Smooth muscle cell (in vitro differentiated cells): ENCODE data around the gene PRKAR2B. TPM values are rescaled to one million over a fixed set of nuclear protein-coding genes. Genes with fewer than 3 reads are reported as not detected.
A peak's percentile ranks its signal among the peaks of the same experiment; 100 is the strongest.

Experiments
- DNase-seq: peaks from one replicate; lab custom pipeline; 2025; ENCODE audit not compliant: unreplicated experiment; lab: John Stamatoyannopoulos, UW
- H2AFZ ChIP-seq: fragments of 200-600 bp; sonication (generic); 2 replicates; pipeline ENCODE4 v1.6.0; 2016; ENCODE audit warnings: antibody characterized with exemption, low read depth, mild to moderate bottlenecking
- H3F3A ChIP-seq: fragments of 200-600 bp; sonication (generic); 2 replicates; pipeline ENCODE4 v1.6.0; 2017; ENCODE audit warnings: antibody characterized with exemption, low read depth
- H3K27ac ChIP-seq: fragments of 200-600 bp; sonication (generic); 2 replicates; pipeline ENCODE4 v1.5.1; 2016; ENCODE audit warnings: low read depth, mild to moderate bottlenecking
- H3K27me3 ChIP-seq: fragments of 200-600 bp; sonication (generic); 2 replicates; pipeline ENCODE4 v1.6.1; 2016; ENCODE audit warnings: low read depth, mild to moderate bottlenecking
- H3K36me3 ChIP-seq: fragments of 200-600 bp; sonication (generic); 2 replicates; pipeline ENCODE4 v1.5.1; 2016; ENCODE audit warnings: low read depth
- H3K4me1 ChIP-seq: fragments of 200-600 bp; sonication (generic); 2 replicates; pipeline ENCODE4 v1.5.1; 2016; ENCODE audit warnings: low read depth
- H3K4me2 ChIP-seq: fragments of 200-600 bp; sonication (generic); 2 replicates; pipeline ENCODE4 v1.6.0; 2016; ENCODE audit warnings: mild to moderate bottlenecking
- H3K4me3 ChIP-seq: fragments of 200-600 bp; sonication (generic); 2 replicates; pipeline ENCODE4 v1.5.1; 2016; ENCODE audit warnings: mild to moderate bottlenecking
- H3K79me2 ChIP-seq: fragments of 200-600 bp; sonication (generic); 2 replicates; pipeline ENCODE4 v1.6.0; 2016; ENCODE audit warnings: low read depth, mild to moderate bottlenecking
- H3K9ac ChIP-seq: fragments of 200-600 bp; sonication (generic); 2 replicates; pipeline ENCODE4 v1.6.0; 2016; ENCODE audit warnings: low read depth
- H3K9me3 ChIP-seq: fragments of 200-600 bp; sonication (generic); replicated peaks from 2 replicates; pipeline ENCODE4 v1.5.1; 2016; ENCODE audit warnings: low read depth
- H4K20me1 ChIP-seq: fragments of 200-600 bp; sonication (generic); 2 replicates; pipeline ENCODE4 v1.6.0; 2016; ENCODE audit warnings: low read depth
- CTCF ChIP-seq: fragments of 200-600 bp; sonication (generic); IDR thresholded peaks from 2 replicates; pipeline ENCODE4 v1.5.1; 2017; ENCODE audit warnings: borderline replicate concordance, mild to moderate bottlenecking, antibody characterized with exemption; ENCODE audit not compliant: insufficient read depth, poor library complexity, severe bottlenecking
- WGBS: methylation state at CpG from one replicate; pipeline ENCODE4 v1.1.7; 2016; ENCODE audit warnings: low lambda C conversion rate; 5-methylcytosine and 5-hydroxymethylcytosine counted together
- polyA plus RNA-seq: library from polyadenylated mRNA; unstranded; fragments of >200 nt; fragmentation: Nextera tagmentation; extraction: Ambion mirVana; gene quantifications from 2 replicates; pipeline ENCODE4 v1.2.1, GENCODE V29; 2016
- total RNA-seq: library from RNA; depleted of rRNA; stranded (reverse); fragments of >200 nt; gene quantifications from 2 replicates; pipeline ENCODE4 v1.2.3, GENCODE V29; 2014

The PRKAR2B gene
- 3.5 and 4.4 TPM in 2 replicates for total RNA-seq
- 3.4 and 6.1 TPM in 2 replicates for polyA plus RNA-seq

DNA sequence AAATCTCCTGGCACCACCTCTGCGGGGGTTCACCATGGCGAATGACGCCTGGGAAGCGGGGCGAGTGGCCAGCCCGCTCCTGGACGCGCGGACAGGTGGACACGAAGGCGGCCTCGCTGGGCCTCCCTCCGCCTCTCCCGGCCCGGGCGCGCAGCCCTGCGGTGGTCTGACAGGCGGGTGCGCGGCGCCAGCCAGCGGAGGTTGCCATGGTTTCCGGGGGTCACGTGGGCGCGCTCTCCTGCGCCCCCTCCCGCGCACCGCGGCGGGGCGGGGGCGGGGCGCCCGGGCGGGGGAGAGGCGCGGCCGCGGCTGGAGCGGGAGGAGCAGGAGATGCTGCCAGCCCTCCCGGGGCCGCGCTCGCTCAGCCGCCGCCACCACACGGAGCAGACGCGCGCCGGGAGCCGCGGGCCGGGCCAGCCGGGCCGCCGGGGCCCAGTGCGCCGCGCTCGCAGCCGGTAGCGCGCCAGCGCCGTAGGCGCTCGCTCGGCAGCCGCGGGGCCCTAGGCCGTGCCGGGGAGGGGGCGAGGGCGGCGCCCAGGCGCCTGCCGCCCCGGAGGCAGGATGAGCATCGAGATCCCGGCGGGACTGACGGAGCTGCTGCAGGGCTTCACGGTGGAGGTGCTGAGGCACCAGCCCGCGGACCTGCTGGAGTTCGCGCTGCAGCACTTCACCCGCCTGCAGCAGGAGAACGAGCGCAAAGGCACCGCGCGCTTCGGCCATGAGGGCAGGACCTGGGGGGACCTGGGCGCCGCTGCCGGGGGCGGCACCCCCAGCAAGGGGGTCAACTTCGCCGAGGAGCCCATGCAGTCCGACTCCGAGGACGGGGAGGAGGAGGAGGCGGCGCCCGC lies at the start of gene PRKAR2B:
Gene PRKAR2B, plus strand, starts transcription at position 359 of the 848 bp plus-strand sequence. Its CDS starts 203 bp downstream, at position 562.
- under 1% methylated on average over 46 of the region's 110 CpGs for WGBS
- Histone ChIP-seq H3K4me3 (peak within 1 kb of the TSS; percentile 54), H3K4me2 (peak within 1 kb of the TSS; percentile 93), H3K4me1 (no peaks in the 10 kb centered on the region), H3K9ac (peak within 1 kb of the TSS; percentile 6), H2AFZ (peak within 1 kb of the TSS; percentile 78), H3F3A (peaks cover 5% of the 10 kb centered on the region), H3K27ac (no peak within 1 kb of the TSS), H3K27me3 (no peaks in the 10 kb centered on the region), H3K9me3 (no peaks in the 10 kb centered on the region), H3K79me2 (no peaks in the 10 kb centered on the region), H4K20me1 (no peaks in the 10 kb centered on the region), H3K36me3 (no peaks in the 10 kb centered on the region)
- TF ChIP-seq CTCF: no peak
- peak; percentile 49 for DNase-seq

DNA sequence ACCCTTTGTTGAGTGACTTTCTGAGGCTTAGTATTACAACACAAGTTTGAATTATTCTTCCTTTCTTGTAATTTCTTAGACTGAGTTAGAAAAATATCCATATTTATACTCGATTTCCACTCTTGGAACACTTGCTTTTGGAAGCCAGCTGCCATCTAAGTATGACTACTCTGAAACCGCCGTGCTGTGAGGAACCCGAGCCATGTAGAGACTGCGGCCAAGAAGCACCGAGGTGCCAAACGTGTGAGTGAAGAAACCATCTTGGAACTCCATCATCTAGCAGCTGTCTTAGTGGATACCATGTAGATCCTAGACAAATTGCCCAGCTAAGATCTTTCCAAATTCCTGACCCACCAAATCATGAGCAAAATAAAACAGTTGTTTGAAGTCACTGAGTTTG lies 49.7 kb upstream of the PRKAR2B start:
- Histone ChIP-seq H3K4me2 (no peak overlapping the region), H3K27ac (no peak overlapping the region), H3K9me3 (no peaks in the 10 kb centered on the region), H3K4me3 (no peak overlapping the region), H3K27me3 (no peaks in the 10 kb centered on the region), H3K36me3 (no peaks in the 10 kb centered on the region), H4K20me1 (no peaks in the 10 kb centered on the region), H3K4me1 (no peaks in the 10 kb centered on the region), H3K9ac (no peak overlapping the region), H3K79me2 (no peaks in the 10 kb centered on the region), H2AFZ (no peak overlapping the region), H3F3A (no peaks in the 10 kb centered on the region)
- no peak for TF ChIP-seq CTCF
- 94% methylated on average over 7 of the region's 7 CpGs for WGBS
- no peak for DNase-seq

DNA sequence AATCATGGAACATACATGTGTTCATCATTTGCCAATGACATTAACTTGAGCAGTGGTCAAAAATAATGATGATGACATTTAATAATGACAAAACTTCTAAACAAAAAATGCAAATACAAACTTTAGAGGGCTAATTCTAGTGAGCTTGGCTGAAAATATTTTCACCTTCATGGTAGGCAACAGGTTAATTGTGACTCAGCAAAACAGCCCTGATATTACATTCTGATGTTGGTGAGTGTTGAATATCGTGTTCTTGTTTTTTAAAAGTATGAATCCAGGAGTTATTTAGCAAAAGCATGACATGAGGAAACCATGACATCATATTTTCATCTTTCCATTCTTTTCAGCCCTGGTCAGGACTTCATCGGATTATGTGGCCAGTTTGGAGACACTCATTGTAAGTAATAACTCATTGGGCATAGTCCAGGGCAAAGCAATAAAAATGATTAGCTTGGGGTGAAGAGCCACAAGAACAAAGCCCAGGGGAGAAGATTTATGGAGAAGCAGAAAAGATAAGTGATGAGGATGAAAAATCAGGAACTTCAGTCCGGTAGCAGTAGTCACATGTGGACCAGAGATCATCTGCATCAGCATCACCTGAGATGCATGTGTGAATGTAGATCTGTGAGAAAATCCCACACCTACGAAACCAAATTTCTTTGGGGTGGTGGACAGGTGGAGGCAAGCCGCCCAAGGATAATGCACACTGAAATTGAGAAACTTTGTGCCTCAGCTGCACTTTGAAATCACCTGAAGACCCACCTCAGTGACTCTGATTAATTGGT lies 46.8 kb upstream of the PRKAR2B start:
- Histone ChIP-seq H3K4me2 (no peak overlapping the region), H3K4me3 (no peak overlapping the region), H3K9ac (no peak overlapping the region), H3K79me2 (no peaks in the 10 kb centered on the region), H2AFZ (no peak overlapping the region), H3K4me1 (no peaks in the 10 kb centered on the region), H3K27me3 (no peaks in the 10 kb centered on the region), H3F3A (no peaks in the 10 kb centered on the region), H4K20me1 (no peaks in the 10 kb centered on the region), H3K27ac (no peak overlapping the region), H3K9me3 (no peaks in the 10 kb centered on the region), H3K36me3 (no peaks in the 10 kb centered on the region)
- 93% methylated on average over 5 of the region's 5 CpGs for WGBS
- DNase-seq: no peak
- TF ChIP-seq CTCF: no peak
